Measurements from ENCODE around the gene ULK4. TPM values are rescaled to one million over a fixed set of nuclear protein-coding genes. Genes with fewer than 3 reads are reported as not detected.

ULK4 gene
- total and polyA plus RNA-seq, 2 of the 8 experiments (the other 6 are each of a cell fraction or from before 2014, with no cell fraction given) = 3.0 to 10.8 TPM

DNA sequence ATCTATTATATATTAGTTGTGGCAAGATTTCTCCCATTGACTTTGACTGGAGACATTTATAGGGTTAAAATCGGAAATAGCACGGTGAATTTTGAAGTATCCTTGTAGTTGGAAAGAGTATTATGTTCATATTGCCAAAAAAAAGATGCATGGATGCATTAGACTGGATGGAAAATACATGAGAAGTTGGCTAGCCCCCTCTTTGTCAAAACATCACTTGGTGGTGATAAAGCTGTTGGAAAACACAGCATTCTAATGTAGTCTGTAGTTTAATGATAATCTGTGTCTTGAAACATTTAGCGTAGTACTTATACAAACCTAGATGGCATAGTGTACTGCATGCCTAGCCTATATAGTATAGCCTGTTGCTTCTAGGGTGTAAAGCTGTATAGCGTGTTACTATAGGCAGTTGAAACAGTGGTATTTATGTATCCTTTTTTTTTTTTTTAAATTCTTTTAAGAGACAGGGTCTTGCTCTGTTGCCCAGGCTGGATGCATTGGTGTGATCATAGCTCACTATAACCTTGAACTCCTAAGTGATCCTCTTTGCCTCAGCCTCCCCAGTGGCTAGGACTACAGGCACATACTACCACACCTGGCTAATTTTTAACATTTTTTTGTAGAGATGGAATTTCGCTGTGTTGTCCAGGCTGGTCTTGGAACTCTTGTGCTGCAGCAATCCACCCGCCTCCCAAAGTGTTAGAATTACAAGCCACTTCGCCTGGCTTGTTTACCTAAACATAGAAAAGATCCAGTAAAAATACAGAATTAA is 740.8 kb downstream of the ULK4 start:
- Histone ChIP-seq H2BK5ac (ENCODE audit: low read depth, low read length) (no peak overlapping the region), H3K79me2 (ENCODE audit: control insufficient read depth in 1 of 2, insufficient read depth in 2 of 2, low read length in 2 of 2) (peaks cover 18 to 100% of the 10 kb centered on the region in 2 experiments), H4K91ac (replicated peaks; ENCODE audit: insufficient read length, low read length) (no peak overlapping the region), H3K27me3 (replicated peaks in 1 of 4; ENCODE audit: control insufficient read depth in 3 of 4, extremely low read depth in 1 of 4, insufficient read depth in 3 of 4, low read length in 3 of 4) (peaks cover 0 to 1% (median 0%) of the 10 kb centered on the region in 4 experiments; a peak in 1 of 7 replicates), H3K4ac (replicated peaks; ENCODE audit: insufficient read length, low read depth, low read length) (no peak overlapping the region), H4K5ac (ENCODE audit: insufficient read length, low read depth, low read length) (no peak overlapping the region), H2AFZ (ENCODE audit: low read length) (no peak overlapping the region), H3K27ac (ENCODE audit: low read depth, low read length) (no peak overlapping the region), H3K23me2 (ENCODE audit: low read depth, low read length) (no peaks in the 10 kb centered on the region), H3K4me2 (ENCODE audit: insufficient read depth in 1 of 2, low read depth in 2 of 2, low read length in 2 of 2) (no peak overlapping the region), H3K14ac (ENCODE audit: insufficient read length) (no peak overlapping the region), H3K9me3 (ENCODE audit: insufficient read depth in 2 of 2, low read depth in 1 of 2, low read length in 1 of 2) (no peaks in the 10 kb centered on the region), H2BK12ac (ENCODE audit: low read depth, low read length) (no peak overlapping the region), H4K8ac (ENCODE audit: extremely low read depth, insufficient read depth, low read length) (no peak overlapping the region), H3K36me3 (ENCODE audit: control insufficient read depth in 2 of 4, insufficient read depth in 4 of 4, low read length in 3 of 4) (peaks cover 16 to 31% (median 20%) of the 10 kb centered on the region in 4 experiments), H3K23ac (ENCODE audit: insufficient read length) (no peak overlapping the region), H3K9ac (replicated peaks in 1 of 4; ENCODE audit: extremely low read depth in 1 of 4, low read depth in 3 of 4, low read length in 3 of 4) (no peak overlapping the region; a peak in 1 of 7 replicates), H4K20me1 (replicated peaks in 1 of 2; ENCODE audit: control insufficient read depth in 1 of 2, insufficient read depth in 2 of 2, low read length in 2 of 2) (peaks cover 21 to 37% of the 10 kb centered on the region in 2 experiments), H3K79me1 (ENCODE audit: low read depth, low read length) (peaks cover 4% of the 10 kb centered on the region; the same call in 1 of the 2 replicates), H2BK15ac (ENCODE audit: low read length) (no peak overlapping the region), H3K56ac (replicated peaks; ENCODE audit: insufficient read length, low read depth, low read length) (no peak overlapping the region), H3K4me3 (ENCODE audit: extremely low read depth in 1 of 4, insufficient read depth in 2 of 4, low read depth in 3 of 4, low read length in 4 of 4) (no peak overlapping the region), H2BK120ac (replicated peaks; ENCODE audit: low read depth, low read length) (no peak overlapping the region), H3K4me1 (replicated peaks in 1 of 4; ENCODE audit: control insufficient read depth in 3 of 4, insufficient read depth in 4 of 4, low read length in 3 of 4) (peaks cover 0 to 6% (median 2%) of the 10 kb centered on the region in 4 experiments; a peak in 4 of 7 replicates), H2BK20ac (ENCODE audit: low read length) (no peak overlapping the region), H3K18ac (ENCODE audit: extremely low read depth, low read length) (no peak overlapping the region), H2AK5ac (ENCODE audit: low read depth, low read length) (no peak overlapping the region)
- DNase-seq (ENCODE audit: low read depth in 1 of 2, low spot score in 2 of 2) = no peak
- no peak for FAIRE-seq
- ChIA-PET CTCF (ENCODE audit: partially characterized antibody) (no interaction called here), POLR2A (ENCODE audit: partially characterized antibody) (no interaction called here)
- 89% methylated on average over 7 of the region's 7 CpGs; no CpG with 5 or more reads in 1 of the 2 experiments for WGBS, 2 experiments (ENCODE audit: extremely low coverage in 1 of 2, insufficient coverage in 1 of 2, insufficient read length in 1 of 2, insufficient replicate concordance in 2 of 2, low coverage in 1 of 2, low lambda C conversion rate in 2 of 2, missing lambda C conversion rate in 1 of 2)
- TF ChIP-seq POLR2AphosphoS5 (IDR thresholded peaks at IDR 0.05; ENCODE audit: low read depth, low read length) (no peak), YY1 (IDR thresholded peaks at IDR 0.05; ENCODE audit: low read depth, low read length) (no peak), SAP30 (IDR thresholded peaks at IDR 0.05; ENCODE audit: insufficient read depth, insufficient replicate concordance, low read length) (no peak), RFX5 (IDR thresholded peaks at IDR 0.05; ENCODE audit: borderline replicate concordance, low read depth, low read length) (no peak), PHF8 (conservative IDR thresholded peaks at IDR 0.05; ENCODE audit: low read depth, low read length) (no peak), CHD2 (IDR thresholded peaks at IDR 0.05; ENCODE audit: low read length) (no peak), TAF7 (optimal IDR thresholded peaks at IDR 0.05; ENCODE audit: borderline replicate concordance, low read depth, low read length) (no peak), TBP (IDR thresholded peaks at IDR 0.05; ENCODE audit: low read depth, low read length) (no peak), EZH2 (IDR thresholded peaks at IDR 0.05; ENCODE audit: low read depth, low read length, severe bottlenecking) (no peak), KDM1A (IDR thresholded peaks at IDR 0.05; ENCODE audit: borderline replicate concordance, low read length) (no peak), NANOG (IDR thresholded peaks at IDR 0.05; ENCODE audit: insufficient read depth, low read depth, low read length, poor library complexity, severe bottlenecking) (no peak)

Data from H1 (cell line).